SKM-1 (cell line): Measurements from ENCODE around the gene EPHA8.

Source experiments
- DNase-seq: peaks from one replicate; lab custom pipeline; 2025; ENCODE audit not compliant: unreplicated experiment; lab: John Stamatoyannopoulos, UW

The EPHA8 gene

GRCh38 chr1:22562584-22563583 lies at the start of gene EPHA8:
Gene EPHA8, plus strand, starts transcription at chr1:22563489. Its CDS starts 147 bp downstream, at chr1:22563636.
- DNase-seq, result no peak

- no peak for DNase-seq
Observed at GRCh38 chr1:22516906-22517571, 46.2 kb upstream of the EPHA8 start.

GRCh38 chr1:22517956-22518355 lies 45.3 kb upstream of the EPHA8 start:
- DNase-seq, result no peak

- no peak for DNase-seq
Observed at GRCh38 chr1:22518379-22518778, 44.9 kb upstream of the EPHA8 start.

GRCh38 chr1:22520871-22521270 lies 42.4 kb upstream of the EPHA8 start:
- no peak for DNase-seq

- no peak for DNase-seq
Observed at GRCh38 chr1:22521692-22522091, 41.6 kb upstream of the EPHA8 start.

GRCh38 chr1:22522221-22522743 lies 41.0 kb upstream of the EPHA8 start:
- DNase-seq, result no peak

GRCh38 chr1:22524481-22524880 lies 38.8 kb upstream of the EPHA8 start:
- DNase-seq, result no peak

- no peak for DNase-seq
Observed at GRCh38 chr1:22525211-22525610, 38.1 kb upstream of the EPHA8 start.

- DNase-seq, result no peak
Observed at GRCh38 chr1:22525646-22526045, 37.6 kb upstream of the EPHA8 start.

GRCh38 chr1:22526098-22526497 lies 37.2 kb upstream of the EPHA8 start:
- no peak for DNase-seq

- no peak for DNase-seq
Observed at GRCh38 chr1:22526677-22527076, 36.6 kb upstream of the EPHA8 start.

GRCh38 chr1:22527122-22527521 lies 36.2 kb upstream of the EPHA8 start:
- no peak for DNase-seq

- no peak for DNase-seq
Observed at GRCh38 chr1:22527555-22528296, 35.6 kb upstream of the EPHA8 start.

- no peak for DNase-seq
Observed at GRCh38 chr1:22528451-22528850, 34.8 kb upstream of the EPHA8 start.

- DNase-seq, result no peak
Observed at GRCh38 chr1:22529901-22530621, 33.2 kb upstream of the EPHA8 start.

GRCh38 chr1:22530715-22531114 lies 32.6 kb upstream of the EPHA8 start:
- no peak for DNase-seq

- no peak for DNase-seq
Observed at GRCh38 chr1:22531251-22531650, 32.0 kb upstream of the EPHA8 start.

GRCh38 chr1:22533244-22533895 lies 29.9 kb upstream of the EPHA8 start:
- no peak for DNase-seq

- no peak for DNase-seq
Observed at GRCh38 chr1:22534951-22535350, 28.3 kb upstream of the EPHA8 start.
